GM12892 (cell line): ENCODE data around the gene THAP4.

Source experiments
- POLR2A ChIP-seq: IDR thresholded peaks from 2 replicates; pipeline ENCODE4 v1.6.1; 2011; ENCODE audit warnings: low read depth, low read length, control low read depth
- TAF1 ChIP-seq: IDR thresholded peaks from 2 replicates; pipeline ENCODE4 v1.6.1; 2011; ENCODE audit warnings: low read depth, mild to moderate bottlenecking, control low read depth, low read length, borderline replicate concordance

- no peak for TF ChIP-seq POLR2A
- TF ChIP-seq TAF1, result no peak
These were observed 29.6 kb downstream of the THAP4 start for GRCh38 chr2:241607162-241607885.
